Measurements from ENCODE around the gene ANKRD10.

Gene ANKRD10

DNA sequence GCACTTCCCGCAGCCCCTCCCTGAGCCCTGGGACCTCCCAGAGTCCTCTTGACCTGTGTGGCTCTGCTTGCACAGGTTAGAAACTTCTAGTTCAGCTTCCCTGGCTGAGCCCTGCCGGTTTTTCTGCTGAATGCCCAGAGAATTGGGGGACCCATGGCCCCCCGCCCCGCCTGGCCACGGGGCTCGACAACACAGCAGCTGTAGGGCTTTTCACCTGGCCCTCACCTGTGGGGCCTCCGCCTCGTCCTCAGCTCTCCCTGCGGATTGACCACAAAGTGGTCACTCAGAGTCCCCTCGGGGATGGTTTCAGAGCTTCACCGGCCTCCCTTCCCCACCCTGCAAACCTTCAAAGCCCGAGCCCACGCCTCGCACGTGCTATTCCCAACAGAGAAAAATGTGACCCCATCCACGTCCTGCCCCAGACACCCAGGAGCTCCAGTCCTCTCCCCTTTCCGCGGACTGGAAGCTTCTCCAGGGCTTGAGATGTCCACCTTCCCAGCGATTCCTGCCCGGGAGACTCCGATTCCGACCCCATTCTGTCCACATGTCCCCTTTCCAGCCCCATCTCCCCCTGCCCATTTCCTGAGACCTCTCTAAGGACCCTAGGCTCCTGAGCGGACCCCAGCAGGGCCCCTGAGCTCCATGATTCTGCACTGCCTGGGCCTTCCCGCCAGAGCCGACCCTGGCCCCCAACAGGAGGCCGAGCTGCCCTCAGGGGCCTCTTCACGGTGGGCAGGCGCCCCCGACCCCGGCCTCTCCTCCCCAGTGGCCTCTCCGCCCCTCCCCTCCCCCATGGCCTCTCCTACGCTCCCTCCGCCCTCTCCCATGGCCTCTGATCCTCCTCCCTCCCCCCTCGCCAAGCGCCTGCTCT is 41.9 kb downstream of the ANKRD10 start:
- no peak for TF ChIP-seq SETDB1 (IDR thresholded peaks at IDR 0.05; ENCODE audit: insufficient read length, low read length)
- TF ChIP-seq, protein P1, sequence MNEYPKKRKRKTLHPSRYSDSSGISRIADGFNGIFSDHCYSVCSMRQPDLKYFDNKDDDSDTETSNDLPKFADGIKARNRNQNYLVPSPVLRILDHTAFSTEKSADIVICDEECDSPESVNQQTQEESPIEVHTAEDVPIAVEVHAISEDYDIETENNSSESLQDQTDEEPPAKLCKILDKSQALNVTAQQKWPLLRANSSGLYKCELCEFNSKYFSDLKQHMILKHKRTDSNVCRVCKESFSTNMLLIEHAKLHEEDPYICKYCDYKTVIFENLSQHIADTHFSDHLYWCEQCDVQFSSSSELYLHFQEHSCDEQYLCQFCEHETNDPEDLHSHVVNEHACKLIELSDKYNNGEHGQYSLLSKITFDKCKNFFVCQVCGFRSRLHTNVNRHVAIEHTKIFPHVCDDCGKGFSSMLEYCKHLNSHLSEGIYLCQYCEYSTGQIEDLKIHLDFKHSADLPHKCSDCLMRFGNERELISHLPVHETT (tag by site-specific recombination; IDR thresholded peaks at IDR 0.05) = no peak
- no peak for TF ChIP-seq REPIN1 (tag by site-specific recombination; IDR thresholded peaks at IDR 0.05; ENCODE audit: low read depth)
- TF ChIP-seq, protein P2, sequence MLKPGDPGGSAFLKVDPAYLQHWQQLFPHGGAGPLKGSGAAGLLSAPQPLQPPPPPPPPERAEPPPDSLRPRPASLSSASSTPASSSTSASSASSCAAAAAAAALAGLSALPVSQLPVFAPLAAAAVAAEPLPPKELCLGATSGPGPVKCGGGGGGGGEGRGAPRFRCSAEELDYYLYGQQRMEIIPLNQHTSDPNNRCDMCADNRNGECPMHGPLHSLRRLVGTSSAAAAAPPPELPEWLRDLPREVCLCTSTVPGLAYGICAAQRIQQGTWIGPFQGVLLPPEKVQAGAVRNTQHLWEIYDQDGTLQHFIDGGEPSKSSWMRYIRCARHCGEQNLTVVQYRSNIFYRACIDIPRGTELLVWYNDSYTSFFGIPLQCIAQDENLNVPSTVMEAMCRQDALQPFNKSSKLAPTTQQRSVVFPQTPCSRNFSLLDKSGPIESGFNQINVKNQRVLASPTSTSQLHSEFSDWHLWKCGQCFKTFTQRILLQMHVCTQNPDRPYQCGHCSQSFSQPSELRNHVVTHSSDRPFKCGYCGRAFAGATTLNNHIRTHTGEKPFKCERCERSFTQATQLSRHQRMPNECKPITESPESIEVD (tag by site-specific recombination; IDR thresholded peaks at IDR 0.05) = no peak
- no peak for TF ChIP-seq ZNF48 (tag by site-specific recombination; IDR thresholded peaks at IDR 0.05)
- TF ChIP-seq GLI4 (tag by site-specific recombination; IDR thresholded peaks at IDR 0.05) = no peak
- TF ChIP-seq ZNF23 (tag by site-specific recombination; IDR thresholded peaks at IDR 0.05; ENCODE audit: borderline replicate concordance) = no peak
- no peak for TF ChIP-seq ZBTB1 (tag by site-specific recombination; IDR thresholded peaks at IDR 0.05)
- TF ChIP-seq ZNF311 (tag by site-specific recombination; IDR thresholded peaks at IDR 0.05; ENCODE audit: borderline replicate concordance) = no peak
- TF ChIP-seq ZNF777 (tag by site-specific recombination; IDR thresholded peaks at IDR 0.05; ENCODE audit: borderline replicate concordance) = no peak
- H3K27ac ChIP-seq (ENCODE audit: extremely low read depth, low read depth, low read length) = no peak overlapping the region
- ChIA-PET POLR2A (no interaction called here), CTCF (interaction anchor here (0.6 kb wide), 1 partner anchor 42 kb away, joined by 5 read pairs; the partner anchor contains the start of gene ANKRD10)
- H3K9me3 ChIP-seq (ENCODE audit: control insufficient read depth, insufficient read depth, low read depth, low read length) = no peaks in the 10 kb centered on the region
- no peaks in the 10 kb centered on the region; the same call in 1 of the 2 replicates for H3K4me1 ChIP-seq (ENCODE audit: control insufficient read depth, insufficient read depth, low read length)
- H3K4me3 ChIP-seq (ENCODE audit: low read depth, low read length) = no peak overlapping the region
- H3K36me3 ChIP-seq (ENCODE audit: control insufficient read depth in 2 of 2, insufficient read depth in 1 of 2, low read length in 2 of 2) = no peaks in the 10 kb centered on the region

DNA sequence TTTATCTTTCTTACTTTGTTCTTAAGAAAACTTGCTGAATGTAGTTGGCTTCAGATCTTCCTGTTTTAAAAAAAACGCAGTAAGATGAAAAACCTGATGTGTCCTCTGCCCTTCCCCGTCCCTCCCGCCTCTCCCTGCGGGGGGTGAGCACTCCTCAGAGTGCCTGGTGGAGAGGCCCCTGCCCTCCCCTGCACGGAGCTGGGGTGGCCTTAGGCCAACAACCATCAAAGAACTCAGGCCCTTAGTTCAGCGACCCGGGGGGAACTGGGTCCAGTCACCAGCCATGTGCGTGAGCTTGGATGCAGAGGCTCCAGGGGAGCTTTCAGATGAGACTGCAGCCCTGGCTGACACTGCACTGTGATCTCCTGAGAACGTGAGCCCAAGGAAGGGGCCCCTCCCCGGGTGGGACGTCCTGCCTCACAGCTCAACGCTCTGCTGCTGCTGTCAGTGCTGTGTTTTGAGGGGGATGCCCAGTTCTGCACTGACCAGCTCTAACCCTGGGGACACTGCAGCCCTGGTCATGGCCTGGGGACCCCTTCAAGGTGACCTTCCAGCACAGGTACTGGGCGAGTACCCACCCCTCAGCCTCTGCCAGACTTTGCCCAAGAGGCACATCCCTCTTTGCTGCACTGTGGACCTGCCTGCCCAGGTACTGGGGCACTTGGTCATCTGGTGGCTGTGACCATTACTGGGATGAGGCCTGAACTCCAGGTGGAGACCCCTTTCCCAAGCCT is 42.7 kb downstream of the ANKRD10 start:
- Histone ChIP-seq H3K36me3 (ENCODE audit: control insufficient read depth in 2 of 2, insufficient read depth in 1 of 2, low read length in 2 of 2) (no peaks in the 10 kb centered on the region), H3K4me1 (ENCODE audit: control insufficient read depth, insufficient read depth, low read length) (no peaks in the 10 kb centered on the region; the same call in 1 of the 2 replicates), H3K4me3 (ENCODE audit: low read depth, low read length) (no peak overlapping the region), H3K9me3 (ENCODE audit: control insufficient read depth, insufficient read depth, low read depth, low read length) (no peaks in the 10 kb centered on the region), H3K27ac (ENCODE audit: extremely low read depth, low read depth, low read length) (no peak overlapping the region)
- ChIA-PET CTCF (interaction anchor here (0.6 kb wide), 1 partner anchor 43 kb away, joined by 5 read pairs; the partner anchor contains the start of gene ANKRD10), POLR2A (no interaction called here)
- TF ChIP-seq, protein P3, sequence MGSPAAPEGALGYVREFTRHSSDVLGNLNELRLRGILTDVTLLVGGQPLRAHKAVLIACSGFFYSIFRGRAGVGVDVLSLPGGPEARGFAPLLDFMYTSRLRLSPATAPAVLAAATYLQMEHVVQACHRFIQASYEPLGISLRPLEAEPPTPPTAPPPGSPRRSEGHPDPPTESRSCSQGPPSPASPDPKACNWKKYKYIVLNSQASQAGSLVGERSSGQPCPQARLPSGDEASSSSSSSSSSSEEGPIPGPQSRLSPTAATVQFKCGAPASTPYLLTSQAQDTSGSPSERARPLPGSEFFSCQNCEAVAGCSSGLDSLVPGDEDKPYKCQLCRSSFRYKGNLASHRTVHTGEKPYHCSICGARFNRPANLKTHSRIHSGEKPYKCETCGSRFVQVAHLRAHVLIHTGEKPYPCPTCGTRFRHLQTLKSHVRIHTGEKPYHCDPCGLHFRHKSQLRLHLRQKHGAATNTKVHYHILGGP (tag by site-specific recombination; IDR thresholded peaks at IDR 0.05) = no peak
- peak; percentile 36 for TF ChIP-seq SETDB1 (IDR thresholded peaks at IDR 0.05; ENCODE audit: insufficient read length, low read length)

DNA sequence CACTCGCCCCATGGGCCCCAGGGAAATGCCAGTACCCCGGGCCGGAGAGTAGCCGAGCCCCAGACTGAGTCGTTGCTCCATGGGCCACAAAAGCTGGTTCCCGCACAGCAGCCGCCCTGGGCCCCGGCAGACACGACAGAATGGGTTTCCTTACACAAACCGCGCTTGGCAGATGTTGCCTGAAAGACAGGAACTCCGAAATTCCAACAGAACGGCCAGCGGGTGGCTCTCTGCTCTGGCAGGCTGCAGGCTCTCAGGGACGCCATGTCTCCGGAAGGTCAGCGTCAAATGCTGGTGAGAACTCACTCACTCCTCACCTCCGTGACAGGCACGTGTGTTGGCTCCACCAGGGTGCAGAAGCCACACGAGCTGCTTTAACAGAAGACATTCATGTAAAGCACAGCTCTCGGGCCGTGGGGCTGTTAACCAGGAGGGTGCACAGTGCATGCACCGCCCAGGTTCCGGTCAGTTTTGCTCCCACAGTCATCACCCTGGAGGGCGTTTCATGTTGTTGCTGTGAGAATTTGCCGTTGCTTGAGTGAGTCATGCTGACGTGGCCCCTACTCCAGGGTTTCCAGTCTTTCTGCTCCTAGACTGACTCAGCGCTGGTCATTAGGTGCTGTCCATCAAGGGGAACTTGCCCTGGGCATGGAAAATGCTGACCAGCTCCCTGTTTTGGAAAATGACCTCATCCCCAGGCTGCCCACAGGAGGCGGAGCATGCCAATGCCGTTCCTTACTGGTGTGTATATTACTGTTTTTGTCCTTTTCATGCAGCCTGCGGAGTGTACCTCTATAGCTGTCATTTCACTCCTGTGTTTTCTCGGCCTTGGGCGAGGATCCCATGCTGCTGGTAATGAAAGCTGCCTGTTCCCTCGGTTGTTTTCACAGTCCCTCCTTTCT is 44.8 kb downstream of the ANKRD10 start:
- Histone ChIP-seq H3K4me1 (ENCODE audit: control insufficient read depth, insufficient read depth, low read length) (no peaks in the 10 kb centered on the region; the same call in 1 of the 2 replicates), H3K4me3 (ENCODE audit: low read depth, low read length) (peak overlapping the region; percentile 22), H3K36me3 (ENCODE audit: control insufficient read depth in 2 of 2, insufficient read depth in 1 of 2, low read length in 2 of 2) (no peaks in the 10 kb centered on the region), H3K27ac (ENCODE audit: extremely low read depth, low read depth, low read length) (no peak overlapping the region; the same call in 1 of the 2 replicates), H3K9me3 (ENCODE audit: control insufficient read depth, insufficient read depth, low read depth, low read length) (no peaks in the 10 kb centered on the region)
- CTCF ChIA-PET = no interaction called here
- POLR2A ChIA-PET = interaction anchor here (1.2 to 1.4 kb wide), 2 partner anchors 157 to 255 kb away, joined by 3 to 4 read pairs; partner anchors contain the start of gene NAXD
- peak; percentile 78 for TF ChIP-seq KLF1 (tag by site-specific recombination; IDR thresholded peaks at IDR 0.05)
- no peak for TF ChIP-seq HOXD13 (CRISPR knock-in tag; IDR thresholded peaks at IDR 0.05; ENCODE audit: borderline replicate concordance)
- TF ChIP-seq ZNF350 (tag by site-specific recombination; IDR thresholded peaks at IDR 0.05) = no peak
- TF ChIP-seq ZNF76 (tag by site-specific recombination; IDR thresholded peaks at IDR 0.05; ENCODE audit: borderline replicate concordance, low read depth) = peak; percentile 67; the same call in 1 of the 2 replicates
- TF ChIP-seq, protein P4, sequence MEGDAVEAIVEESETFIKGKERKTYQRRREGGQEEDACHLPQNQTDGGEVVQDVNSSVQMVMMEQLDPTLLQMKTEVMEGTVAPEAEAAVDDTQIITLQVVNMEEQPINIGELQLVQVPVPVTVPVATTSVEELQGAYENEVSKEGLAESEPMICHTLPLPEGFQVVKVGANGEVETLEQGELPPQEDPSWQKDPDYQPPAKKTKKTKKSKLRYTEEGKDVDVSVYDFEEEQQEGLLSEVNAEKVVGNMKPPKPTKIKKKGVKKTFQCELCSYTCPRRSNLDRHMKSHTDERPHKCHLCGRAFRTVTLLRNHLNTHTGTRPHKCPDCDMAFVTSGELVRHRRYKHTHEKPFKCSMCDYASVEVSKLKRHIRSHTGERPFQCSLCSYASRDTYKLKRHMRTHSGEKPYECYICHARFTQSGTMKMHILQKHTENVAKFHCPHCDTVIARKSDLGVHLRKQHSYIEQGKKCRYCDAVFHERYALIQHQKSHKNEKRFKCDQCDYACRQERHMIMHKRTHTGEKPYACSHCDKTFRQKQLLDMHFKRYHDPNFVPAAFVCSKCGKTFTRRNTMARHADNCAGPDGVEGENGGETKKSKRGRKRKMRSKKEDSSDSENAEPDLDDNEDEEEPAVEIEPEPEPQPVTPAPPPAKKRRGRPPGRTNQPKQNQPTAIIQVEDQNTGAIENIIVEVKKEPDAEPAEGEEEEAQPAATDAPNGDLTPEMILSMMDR (tag by site-specific recombination; IDR thresholded peaks at IDR 0.05) = no peak
- TF ChIP-seq ZBTB1 (tag by site-specific recombination; IDR thresholded peaks at IDR 0.05) = no peak
- TF ChIP-seq EGR2 (tag by site-specific recombination; IDR thresholded peaks at IDR 0.05; ENCODE audit: low read depth) = no peak
- peak; percentile 87 for TF ChIP-seq ZNF843 (tag by site-specific recombination; IDR thresholded peaks at IDR 0.05)

Measured in HEK293 (cell line).